ENCODE measurements around the gene PTTG2.

Gene PTTG2

GRCh38 chr4:38003628-38004027 is 43.4 kb downstream of the PTTG2 start:
- TF ChIP-seq CTCF (IDR thresholded peaks at IDR 0.05; ENCODE audit: control extremely low read depth, extremely low read depth, low read depth, missing control alignments): no peak
- no peak for DNase-seq (ENCODE audit: extremely low spot score)
- ChIA-PET CTCF (interaction anchor here (0.8 to 1.5 kb wide), 2 partner anchors 31 to 35 kb away, joined by 4 read pairs; no protein-coding TSS in a partner anchor), POLR2A (interaction anchor here (0.5 kb wide), 1 partner anchor 29 kb away, joined by 3 read pairs; no protein-coding TSS in a partner anchor)

- ChIA-PET CTCF (interaction anchor here (0.8 kb wide), 1 partner anchor 34 kb away, joined by 4 read pairs; no protein-coding TSS in a partner anchor), POLR2A (interaction anchor here (0.5 kb wide), 1 partner anchor 29 kb away, joined by 3 read pairs; no protein-coding TSS in a partner anchor)
- DNase-seq (ENCODE audit: extremely low spot score): no peak
- no peak for TF ChIP-seq CTCF (IDR thresholded peaks at IDR 0.05; ENCODE audit: control extremely low read depth, extremely low read depth, low read depth, missing control alignments)
Observed at GRCh38 chr4:38004062-38004461, 43.9 kb downstream of the PTTG2 start.

- CTCF ChIA-PET: no interaction called here
- POLR2A ChIA-PET: no interaction called here
- TF ChIP-seq CTCF (IDR thresholded peaks at IDR 0.05; ENCODE audit: control extremely low read depth, extremely low read depth, low read depth, missing control alignments): no peak
- DNase-seq (ENCODE audit: extremely low spot score): no peak
Observed at GRCh38 chr4:38004887-38005286, 44.7 kb downstream of the PTTG2 start.

- no peak for DNase-seq (ENCODE audit: extremely low spot score)
- ChIA-PET CTCF (no interaction called here), POLR2A (no interaction called here)
- TF ChIP-seq CTCF (IDR thresholded peaks at IDR 0.05; ENCODE audit: control extremely low read depth, extremely low read depth, low read depth, missing control alignments): no peak
Observed at GRCh38 chr4:38005637-38006036, 45.4 kb downstream of the PTTG2 start.

GRCh38 chr4:38007645-38008044 is 47.4 kb downstream of the PTTG2 start:
- DNase-seq (ENCODE audit: extremely low spot score): no peak
- no peak for TF ChIP-seq CTCF (IDR thresholded peaks at IDR 0.05; ENCODE audit: control extremely low read depth, extremely low read depth, low read depth, missing control alignments)
- ChIA-PET POLR2A (no interaction called here), CTCF (interaction anchor here (1.2 kb wide), 1 partner anchor 20 kb away, joined by 3 read pairs; no protein-coding TSS in a partner anchor)

- DNase-seq (ENCODE audit: extremely low spot score): no peak
- no peak for TF ChIP-seq CTCF (IDR thresholded peaks at IDR 0.05; ENCODE audit: control extremely low read depth, extremely low read depth, low read depth, missing control alignments)
- ChIA-PET POLR2A (no interaction called here), CTCF (interaction anchor here (1.2 to 1.3 kb wide), 2 partner anchors 19 to 31 kb away, joined by 3 read pairs; no protein-coding TSS in a partner anchor)
Observed at GRCh38 chr4:38008571-38009021, 48.4 kb downstream of the PTTG2 start.
